ENCODE results near the gene RAB3IL1.

Gene RAB3IL1

DNA sequence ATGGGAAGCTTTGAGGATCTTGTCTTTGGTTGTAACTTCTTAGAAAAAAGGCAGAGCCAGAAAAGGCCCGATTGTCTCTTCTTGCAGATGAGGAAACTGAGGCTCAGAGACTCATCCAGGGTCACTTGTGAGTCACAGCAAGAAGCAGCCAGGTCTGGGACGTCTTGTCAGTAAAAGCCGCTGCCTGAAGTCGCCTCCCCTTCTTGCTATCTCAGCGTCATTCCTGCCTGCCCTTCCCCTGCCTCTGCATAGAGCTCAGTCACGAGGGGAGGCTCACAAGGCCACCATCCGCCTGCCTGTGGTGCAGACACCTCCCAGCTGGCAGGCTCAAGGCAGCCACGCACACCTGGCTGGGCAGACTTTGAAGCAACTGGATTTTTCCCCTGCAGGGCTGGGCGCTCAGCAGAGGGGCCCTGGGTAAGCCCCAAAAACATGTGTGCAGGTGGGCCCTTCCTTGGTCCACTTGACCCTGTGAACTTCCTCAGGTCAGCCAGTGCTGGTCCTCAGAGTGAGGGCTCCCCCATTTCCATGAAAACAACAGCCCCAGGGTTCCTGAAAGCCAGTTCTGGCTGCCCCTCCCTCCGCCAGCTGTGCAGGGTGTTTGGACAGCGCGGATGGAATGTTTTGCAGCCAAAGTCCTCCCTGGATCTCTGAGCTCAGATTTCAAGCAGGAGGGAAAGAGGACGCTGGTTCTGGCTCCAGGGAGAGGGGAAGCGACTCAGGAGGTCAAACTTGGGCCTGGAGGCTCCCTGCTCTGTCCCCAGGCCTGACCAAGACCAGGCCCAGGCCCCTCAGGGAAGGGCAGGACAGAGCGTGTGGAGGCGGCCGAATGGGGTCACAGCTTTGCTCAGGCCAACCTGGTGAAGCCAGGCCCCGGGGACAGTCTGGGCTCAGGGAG, 6.0 kb upstream of the RAB3IL1 start:
- TF ChIP-seq, protein P1, sequence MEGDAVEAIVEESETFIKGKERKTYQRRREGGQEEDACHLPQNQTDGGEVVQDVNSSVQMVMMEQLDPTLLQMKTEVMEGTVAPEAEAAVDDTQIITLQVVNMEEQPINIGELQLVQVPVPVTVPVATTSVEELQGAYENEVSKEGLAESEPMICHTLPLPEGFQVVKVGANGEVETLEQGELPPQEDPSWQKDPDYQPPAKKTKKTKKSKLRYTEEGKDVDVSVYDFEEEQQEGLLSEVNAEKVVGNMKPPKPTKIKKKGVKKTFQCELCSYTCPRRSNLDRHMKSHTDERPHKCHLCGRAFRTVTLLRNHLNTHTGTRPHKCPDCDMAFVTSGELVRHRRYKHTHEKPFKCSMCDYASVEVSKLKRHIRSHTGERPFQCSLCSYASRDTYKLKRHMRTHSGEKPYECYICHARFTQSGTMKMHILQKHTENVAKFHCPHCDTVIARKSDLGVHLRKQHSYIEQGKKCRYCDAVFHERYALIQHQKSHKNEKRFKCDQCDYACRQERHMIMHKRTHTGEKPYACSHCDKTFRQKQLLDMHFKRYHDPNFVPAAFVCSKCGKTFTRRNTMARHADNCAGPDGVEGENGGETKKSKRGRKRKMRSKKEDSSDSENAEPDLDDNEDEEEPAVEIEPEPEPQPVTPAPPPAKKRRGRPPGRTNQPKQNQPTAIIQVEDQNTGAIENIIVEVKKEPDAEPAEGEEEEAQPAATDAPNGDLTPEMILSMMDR (IDR thresholded peaks at IDR 0.05; ENCODE audit: control extremely low read depth, extremely low read depth, low read depth, missing control alignments): no peak
- peak; percentile 15 for DNase-seq (ENCODE audit: extremely low spot score)
- POLR2A ChIA-PET: no interaction called here
- CTCF ChIA-PET: interaction anchor here (1.0 to 4.8 kb wide), 4 partner anchors 24 to 388 kb away, joined by 3 to 23 read pairs (median 12); no protein-coding TSS in a partner anchor

DNA sequence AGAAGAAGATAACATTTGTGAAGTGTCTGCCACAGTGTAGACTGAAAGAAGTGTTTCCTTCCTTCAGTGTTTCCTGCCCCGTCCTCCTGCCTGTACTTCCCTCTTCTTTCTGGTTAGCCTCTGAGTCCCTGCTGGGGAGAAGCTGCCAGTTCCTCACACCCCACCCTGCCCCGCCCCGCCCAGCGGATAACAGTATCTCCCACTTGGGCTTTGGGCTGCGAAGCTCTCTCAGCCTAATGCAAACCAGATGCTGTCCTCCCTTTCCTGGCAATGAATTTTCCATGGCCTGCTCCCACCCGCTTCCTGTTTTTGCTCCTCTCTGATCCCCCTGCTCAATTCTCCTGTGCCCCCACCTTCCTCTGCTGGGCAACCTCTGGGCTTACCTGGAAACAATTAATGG, 5.2 kb upstream of the RAB3IL1 start:
- TF ChIP-seq, protein P1 (IDR thresholded peaks at IDR 0.05; ENCODE audit: control extremely low read depth, extremely low read depth, low read depth, missing control alignments): no peak
- DNase-seq (ENCODE audit: extremely low spot score): no peak
- CTCF ChIA-PET: interaction anchor here (1.0 to 4.8 kb wide), 3 partner anchors 24 to 389 kb away, joined by 3 to 23 read pairs (median 3); no protein-coding TSS in a partner anchor
- POLR2A ChIA-PET: no interaction called here

DNA sequence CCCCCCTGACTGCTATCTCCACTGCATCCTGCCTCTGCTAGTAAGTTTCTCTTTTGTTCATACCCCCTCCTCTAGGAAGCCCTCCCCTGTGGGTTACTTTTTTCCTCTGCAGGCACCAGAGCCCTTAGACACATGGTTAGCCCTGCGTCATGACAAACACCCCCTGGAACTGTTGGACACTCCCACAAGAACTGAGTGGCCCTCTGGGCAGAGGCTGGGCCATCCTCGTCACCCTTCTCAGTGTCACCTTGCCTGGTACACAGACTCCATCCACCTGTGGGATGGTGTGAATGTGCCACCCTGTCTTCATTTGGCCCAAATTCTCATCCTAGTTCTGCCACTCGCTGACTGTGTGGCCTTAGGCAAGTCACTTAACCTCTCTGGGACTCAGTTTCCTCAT, 4.1 kb upstream of the RAB3IL1 start:
- CTCF ChIA-PET: no interaction called here
- POLR2A ChIA-PET: no interaction called here
- DNase-seq (ENCODE audit: extremely low spot score): no peak
- TF ChIP-seq, protein P1 (IDR thresholded peaks at IDR 0.05; ENCODE audit: control extremely low read depth, extremely low read depth, low read depth, missing control alignments): no peak

DNA sequence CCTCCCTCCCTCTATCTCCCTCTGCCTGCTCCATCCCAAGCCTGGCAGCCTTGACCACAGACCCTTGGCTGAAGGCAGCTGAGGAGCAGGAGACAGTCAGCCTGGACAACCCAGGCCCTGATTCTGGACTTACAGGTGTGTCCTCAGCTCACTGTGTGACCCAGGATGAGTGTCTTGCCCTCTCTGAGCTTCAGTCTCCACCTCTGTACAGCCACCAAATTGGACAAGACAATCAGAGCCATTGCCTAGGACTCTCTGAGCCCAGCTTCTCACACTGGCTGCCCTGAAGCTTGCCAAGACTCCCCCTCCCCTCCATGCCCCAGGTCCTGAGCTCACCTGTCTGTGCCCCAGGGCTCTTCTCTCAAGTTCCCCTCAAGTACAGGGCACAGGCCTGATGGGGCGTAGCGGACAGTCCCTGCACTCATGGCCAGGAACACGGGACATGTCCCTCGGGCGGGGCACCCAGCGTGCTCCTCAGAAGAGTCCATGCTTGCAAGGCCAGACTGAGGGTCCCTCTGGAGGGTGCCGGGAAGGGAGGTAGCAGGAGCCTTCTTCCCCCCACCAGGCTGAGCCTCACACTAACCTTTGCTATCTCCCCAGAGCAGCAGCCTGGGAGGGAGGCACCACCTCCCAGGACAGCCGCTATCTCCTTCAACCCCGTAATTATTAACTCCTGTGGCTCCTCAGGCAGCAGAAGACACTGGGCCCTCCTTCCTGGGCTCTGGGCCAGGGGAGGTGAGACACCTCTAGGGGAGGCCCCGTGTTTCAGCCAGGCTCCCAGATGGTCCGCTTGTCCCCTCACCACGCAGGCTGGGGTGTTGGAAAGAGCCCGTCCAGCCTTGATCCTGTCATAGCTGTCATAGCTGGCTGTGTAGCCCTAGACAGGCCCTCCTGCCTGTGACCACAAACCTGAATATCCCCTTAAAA, 2.6 kb upstream of the RAB3IL1 start:
- DNase-seq (ENCODE audit: extremely low spot score): peak; percentile 9
- TF ChIP-seq, protein P1 (IDR thresholded peaks at IDR 0.05; ENCODE audit: control extremely low read depth, extremely low read depth, low read depth, missing control alignments): no peak
- ChIA-PET POLR2A (no interaction called here), CTCF (interaction anchor here (0.8 to 2.1 kb wide), 6 partner anchors 14 to 188 kb away, joined by 3 to 9 read pairs (median 4); no protein-coding TSS in a partner anchor)

DNA sequence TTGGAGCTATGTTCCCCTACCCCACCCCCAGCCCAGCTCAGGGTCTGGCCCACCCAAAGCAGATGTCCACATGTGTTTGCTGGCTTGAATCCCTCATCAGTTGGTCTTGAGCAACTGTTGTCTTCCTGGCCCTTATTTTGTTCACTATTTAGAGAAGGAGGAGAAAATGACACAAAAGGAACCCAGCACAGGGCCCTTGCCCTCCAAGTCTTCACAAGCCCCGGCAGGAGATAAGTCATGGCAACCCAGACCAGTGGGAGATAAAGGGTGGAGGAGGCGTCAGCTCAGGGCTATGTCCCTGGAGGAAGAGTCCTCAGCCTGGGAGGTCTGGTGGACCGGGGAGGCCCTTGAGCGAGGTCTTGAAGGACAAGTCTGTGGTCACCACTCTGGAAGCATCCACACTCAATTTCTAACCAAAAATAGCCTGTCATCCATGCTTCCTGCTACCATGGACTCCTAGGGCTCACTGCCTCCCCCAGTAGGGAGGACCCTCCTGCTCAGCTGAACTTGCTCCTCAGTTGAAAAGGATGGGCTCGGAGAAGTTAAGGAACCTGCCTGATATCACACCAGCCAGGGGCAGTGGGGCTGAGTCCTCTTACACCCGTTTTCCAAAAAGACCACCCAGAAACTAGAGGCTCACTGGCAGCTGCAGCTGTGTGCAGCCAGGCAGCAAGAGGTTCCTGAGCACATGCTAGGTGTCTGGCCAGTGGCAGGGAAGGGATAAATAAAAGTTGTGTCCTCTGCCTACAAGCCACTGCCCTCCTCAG, 1.8 kb upstream of the RAB3IL1 start:
- TF ChIP-seq, protein P1 (IDR thresholded peaks at IDR 0.05; ENCODE audit: control extremely low read depth, extremely low read depth, low read depth, missing control alignments): no peak
- no peak for DNase-seq (ENCODE audit: extremely low spot score)
- ChIA-PET POLR2A (no interaction called here), CTCF (interaction anchor here (1.2 to 2.1 kb wide), 4 partner anchors 15 to 163 kb away, joined by 3 to 9 read pairs (median 7); no protein-coding TSS in a partner anchor)

Data from GM10248 (cell line).